Measurements from ENCODE around the gene ARL6IP4.

Gene ARL6IP4

GRCh38 chr12:122989874-122990419 is 9.5 kb downstream of the ARL6IP4 start:
- no peak overlapping the region for H3K27ac ChIP-seq
- TF ChIP-seq, protein P1, sequence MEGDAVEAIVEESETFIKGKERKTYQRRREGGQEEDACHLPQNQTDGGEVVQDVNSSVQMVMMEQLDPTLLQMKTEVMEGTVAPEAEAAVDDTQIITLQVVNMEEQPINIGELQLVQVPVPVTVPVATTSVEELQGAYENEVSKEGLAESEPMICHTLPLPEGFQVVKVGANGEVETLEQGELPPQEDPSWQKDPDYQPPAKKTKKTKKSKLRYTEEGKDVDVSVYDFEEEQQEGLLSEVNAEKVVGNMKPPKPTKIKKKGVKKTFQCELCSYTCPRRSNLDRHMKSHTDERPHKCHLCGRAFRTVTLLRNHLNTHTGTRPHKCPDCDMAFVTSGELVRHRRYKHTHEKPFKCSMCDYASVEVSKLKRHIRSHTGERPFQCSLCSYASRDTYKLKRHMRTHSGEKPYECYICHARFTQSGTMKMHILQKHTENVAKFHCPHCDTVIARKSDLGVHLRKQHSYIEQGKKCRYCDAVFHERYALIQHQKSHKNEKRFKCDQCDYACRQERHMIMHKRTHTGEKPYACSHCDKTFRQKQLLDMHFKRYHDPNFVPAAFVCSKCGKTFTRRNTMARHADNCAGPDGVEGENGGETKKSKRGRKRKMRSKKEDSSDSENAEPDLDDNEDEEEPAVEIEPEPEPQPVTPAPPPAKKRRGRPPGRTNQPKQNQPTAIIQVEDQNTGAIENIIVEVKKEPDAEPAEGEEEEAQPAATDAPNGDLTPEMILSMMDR (conservative IDR thresholded peaks at IDR 0.05) = no peak

GRCh38 chr12:122990561-122990960 is 10.1 kb downstream of the ARL6IP4 start:
- no peak overlapping the region for H3K27ac ChIP-seq
- TF ChIP-seq, protein P1 (conservative IDR thresholded peaks at IDR 0.05) = no peak

DNA sequence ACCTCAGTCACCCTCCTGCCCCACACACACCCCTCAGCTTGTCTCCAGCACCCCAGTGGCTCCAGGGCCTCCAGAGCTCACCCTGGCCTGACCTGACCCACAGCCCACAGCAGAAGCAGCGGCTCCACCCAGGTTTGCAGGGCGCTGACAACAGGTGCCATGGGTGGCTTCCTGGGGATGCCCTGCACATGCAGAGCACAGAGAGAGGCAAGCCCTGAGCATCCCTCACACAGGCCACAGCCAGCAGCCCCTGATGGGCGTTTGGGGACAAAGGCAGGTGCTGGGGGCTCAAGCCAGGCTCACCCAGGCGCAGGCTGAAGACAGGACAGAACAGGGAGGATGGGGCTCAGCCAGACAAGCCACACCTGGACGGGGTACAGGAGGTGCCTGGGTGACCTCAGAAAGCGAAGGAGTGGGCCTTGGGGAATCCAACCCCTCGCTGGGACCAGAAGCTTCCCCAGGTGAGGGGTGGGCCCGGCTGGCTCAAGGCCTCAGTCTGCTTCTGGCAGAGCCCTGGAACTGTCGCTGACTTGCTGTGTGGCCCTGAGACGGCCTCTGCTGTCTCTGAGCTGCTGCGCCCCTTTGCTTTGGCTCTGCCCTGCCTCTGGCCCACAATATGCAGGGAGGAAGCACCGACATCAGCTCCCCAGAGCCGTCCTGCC is 10.6 kb downstream of the ARL6IP4 start:
- no peak overlapping the region for H3K27ac ChIP-seq
- TF ChIP-seq, protein P1 (conservative IDR thresholded peaks at IDR 0.05) = no peak

DNA sequence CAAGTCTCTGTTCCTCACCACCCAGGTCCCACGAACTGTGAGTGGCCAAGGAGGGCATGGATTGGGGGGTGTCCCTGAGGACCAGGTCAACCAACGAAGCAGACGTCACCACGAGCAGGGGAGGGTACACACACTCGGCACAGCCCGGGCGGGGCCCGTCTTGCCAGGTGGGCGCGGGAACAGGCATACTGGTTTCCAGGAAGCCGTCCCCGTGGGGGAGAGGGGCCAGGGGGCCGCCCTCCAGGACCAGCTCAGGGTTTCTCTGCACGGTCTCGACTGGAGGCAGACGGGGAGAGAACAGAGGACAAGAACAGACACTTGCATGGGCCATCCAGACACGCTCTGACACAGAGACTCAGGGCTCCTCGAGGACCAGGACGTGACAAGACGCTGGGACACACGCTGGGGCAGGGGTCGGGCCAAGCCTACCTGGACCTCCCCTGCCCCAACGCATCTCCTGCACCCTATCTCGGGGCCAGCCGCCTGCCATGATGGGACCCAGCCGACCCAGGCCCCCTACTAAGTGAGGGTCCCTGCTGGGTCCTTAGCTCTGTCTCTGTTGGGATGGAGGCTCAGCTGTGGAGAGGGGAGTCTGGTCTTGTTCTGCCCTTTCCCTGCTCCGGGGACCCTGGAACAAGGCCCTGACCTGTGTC is 11.3 kb downstream of the ARL6IP4 start:
- TF ChIP-seq, protein P1 (conservative IDR thresholded peaks at IDR 0.05) = no peak

GRCh38 chr12:122992386-122992785 is 11.9 kb downstream of the ARL6IP4 start:
- TF ChIP-seq, protein P1 (conservative IDR thresholded peaks at IDR 0.05) = no peak
- no peak overlapping the region for H3K27ac ChIP-seq

More for the DNA sequence above, 11.3 kb downstream of the ARL6IP4 start:
- no peak overlapping the region for H3K27ac ChIP-seq

- TF ChIP-seq, protein P1 (conservative IDR thresholded peaks at IDR 0.05) = no peak
- H3K27ac ChIP-seq = no peak overlapping the region
Measured at GRCh38 chr12:122994140-122994675, 13.7 kb downstream of the ARL6IP4 start.

DNA sequence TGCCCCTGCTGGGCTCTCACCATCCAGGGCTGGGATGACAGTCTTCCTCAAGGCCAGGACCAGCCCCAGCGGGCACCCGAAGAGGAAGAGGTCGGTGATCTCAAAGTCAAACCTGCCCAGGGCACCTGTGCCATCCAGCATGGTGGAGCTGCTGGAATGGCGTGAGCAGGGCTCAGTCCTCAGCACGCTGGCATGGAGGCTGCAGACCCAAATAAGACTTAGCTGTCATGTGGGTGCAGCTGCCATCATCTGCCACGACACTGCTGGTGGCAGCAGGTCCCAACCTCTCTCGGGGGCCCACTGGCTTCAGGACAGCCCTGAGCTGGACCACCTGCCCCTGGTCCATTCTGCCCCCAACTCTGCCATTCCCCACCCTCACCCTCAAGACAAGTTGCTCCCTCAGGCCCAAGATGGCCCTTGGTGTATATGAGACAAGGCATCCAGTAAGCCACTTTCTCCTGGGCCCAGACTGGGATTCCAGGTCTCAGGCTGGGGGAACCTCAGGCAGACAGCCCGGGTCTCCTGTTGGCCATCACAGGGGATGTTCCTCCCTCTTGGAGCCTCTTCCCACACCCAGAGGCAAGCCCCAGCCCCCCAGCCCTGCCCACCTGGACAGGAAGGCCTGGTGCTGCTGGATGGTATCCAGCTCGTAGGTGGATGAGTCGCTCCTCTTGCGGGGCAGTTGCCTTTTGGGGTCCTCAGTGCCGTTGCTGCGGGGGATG is 14.5 kb downstream of the ARL6IP4 start:
- no peak overlapping the region for H3K27ac ChIP-seq
- TF ChIP-seq, protein P1 (conservative IDR thresholded peaks at IDR 0.05) = no peak
